ENCODE measurements around the gene SCFD2.

Gene SCFD2

DNA sequence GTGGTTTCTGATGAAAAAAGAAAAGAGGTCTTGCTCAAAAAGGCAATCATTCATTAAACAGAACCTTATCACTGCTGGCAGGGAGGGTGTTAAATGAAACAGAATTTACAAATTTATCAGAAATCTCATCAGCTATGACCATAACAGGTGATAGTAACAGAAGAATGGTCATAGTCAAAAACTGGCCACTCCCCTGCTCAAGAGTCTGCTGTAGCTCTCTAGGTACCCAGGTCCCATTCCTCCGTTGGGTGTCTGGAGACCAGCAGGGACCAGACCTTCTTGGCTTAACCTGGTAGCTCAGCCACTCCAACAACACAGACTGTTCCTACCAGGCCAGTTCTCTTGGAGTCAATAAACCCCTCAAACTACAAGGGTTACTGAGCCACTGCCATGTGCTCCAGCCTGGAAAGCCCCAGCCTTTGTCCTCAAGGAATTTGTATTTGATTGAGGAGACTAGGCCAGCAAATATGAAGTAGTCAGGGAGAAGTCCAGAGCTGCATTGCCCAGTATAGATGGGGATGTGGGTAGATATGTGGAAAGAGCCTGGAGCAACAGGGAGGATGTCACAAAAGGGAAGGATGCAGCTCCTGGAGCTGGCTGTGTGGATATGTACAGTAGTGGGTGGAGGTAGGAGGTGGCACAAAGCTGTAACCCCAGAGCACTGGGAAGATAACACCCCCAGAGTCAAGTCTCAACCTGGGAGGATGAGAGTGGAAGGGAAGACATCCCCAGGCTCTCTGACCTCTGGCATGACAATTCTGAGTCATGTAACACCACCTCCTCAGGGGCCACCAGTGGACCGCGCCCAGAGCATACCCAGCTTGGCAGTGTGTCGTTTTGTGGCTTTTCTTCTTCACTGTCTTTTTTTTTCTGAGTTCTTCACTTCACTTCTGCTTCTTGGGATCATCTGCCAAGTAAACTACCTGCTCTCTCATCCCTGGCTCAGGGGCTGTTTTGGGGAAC lies 481.9 kb downstream of the SCFD2 start:
- Histone ChIP-seq H3K4me3 (ENCODE audit: low read depth in 1 of 2, low read length in 2 of 2) (no peak overlapping the region), H2AFZ (ENCODE audit: low read depth, low read length) (no peak overlapping the region), H3K36me3 (ENCODE audit: insufficient read depth, low read length) (peaks cover 20% of the 10 kb centered on the region; the same call in 1 of the 2 replicates), H4K20me1 (ENCODE audit: insufficient read depth, low read length) (no peaks in the 10 kb centered on the region), H3K27me3 (ENCODE audit: insufficient read depth, low read length, poor library complexity) (no peaks in the 10 kb centered on the region), H3K4me1 (ENCODE audit: insufficient read depth, low read length) (peaks cover 8% of the 10 kb centered on the region), H3K27ac (ENCODE audit: low read length) (no peak overlapping the region), H3K79me2 (ENCODE audit: insufficient read depth, low read length) (no peaks in the 10 kb centered on the region), H3K9me3 (ENCODE audit: insufficient read depth, low read length, severe bottlenecking) (peaks cover 16% of the 10 kb centered on the region), H3K4me2 (ENCODE audit: insufficient read depth, low read length) (no peak overlapping the region), H3K9ac (ENCODE audit: low read depth, low read length) (no peak overlapping the region)
- TF ChIP-seq, protein P1, sequence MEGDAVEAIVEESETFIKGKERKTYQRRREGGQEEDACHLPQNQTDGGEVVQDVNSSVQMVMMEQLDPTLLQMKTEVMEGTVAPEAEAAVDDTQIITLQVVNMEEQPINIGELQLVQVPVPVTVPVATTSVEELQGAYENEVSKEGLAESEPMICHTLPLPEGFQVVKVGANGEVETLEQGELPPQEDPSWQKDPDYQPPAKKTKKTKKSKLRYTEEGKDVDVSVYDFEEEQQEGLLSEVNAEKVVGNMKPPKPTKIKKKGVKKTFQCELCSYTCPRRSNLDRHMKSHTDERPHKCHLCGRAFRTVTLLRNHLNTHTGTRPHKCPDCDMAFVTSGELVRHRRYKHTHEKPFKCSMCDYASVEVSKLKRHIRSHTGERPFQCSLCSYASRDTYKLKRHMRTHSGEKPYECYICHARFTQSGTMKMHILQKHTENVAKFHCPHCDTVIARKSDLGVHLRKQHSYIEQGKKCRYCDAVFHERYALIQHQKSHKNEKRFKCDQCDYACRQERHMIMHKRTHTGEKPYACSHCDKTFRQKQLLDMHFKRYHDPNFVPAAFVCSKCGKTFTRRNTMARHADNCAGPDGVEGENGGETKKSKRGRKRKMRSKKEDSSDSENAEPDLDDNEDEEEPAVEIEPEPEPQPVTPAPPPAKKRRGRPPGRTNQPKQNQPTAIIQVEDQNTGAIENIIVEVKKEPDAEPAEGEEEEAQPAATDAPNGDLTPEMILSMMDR (IDR thresholded peaks at IDR 0.05; ENCODE audit: borderline replicate concordance, extremely low read depth, low read length, poor library complexity, severe bottlenecking): no peak
- TF ChIP-seq EZH2 (IDR thresholded peaks at IDR 0.05; ENCODE audit: borderline replicate concordance, low read depth, low read length, severe bottlenecking): no peak
- no peak for ATAC-seq (ENCODE audit: insufficient read depth, low read depth)
- DNase-seq: no peak

DNA sequence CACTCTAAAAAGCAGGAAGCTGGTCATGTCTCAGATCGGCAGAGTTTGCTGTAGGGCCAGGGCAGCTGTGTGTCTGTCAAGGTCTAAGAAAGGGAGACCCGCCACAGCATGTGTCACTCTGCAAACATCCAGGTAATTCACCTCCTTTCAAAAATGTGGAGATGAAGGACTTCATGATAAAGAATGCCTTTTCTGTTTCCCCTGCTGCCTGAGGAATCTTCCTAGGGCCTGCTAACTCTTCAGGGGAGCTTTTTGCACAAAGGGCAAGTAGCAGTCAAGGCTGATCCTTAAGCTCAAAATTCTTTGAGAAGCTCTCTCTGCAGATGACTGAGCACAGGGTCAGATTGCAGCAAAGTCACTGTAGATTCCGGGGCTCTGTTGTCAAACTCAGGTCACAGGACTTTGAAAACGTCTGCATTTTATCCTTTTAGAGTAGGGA lies 482.7 kb downstream of the SCFD2 start:
- no peak for ATAC-seq (ENCODE audit: insufficient read depth, low read depth)
- no peak overlapping the region for H3K4me2 ChIP-seq (ENCODE audit: insufficient read depth, low read length)
- TF ChIP-seq, protein P1 (IDR thresholded peaks at IDR 0.05; ENCODE audit: borderline replicate concordance, extremely low read depth, low read length, poor library complexity, severe bottlenecking): no peak
- TF ChIP-seq EZH2 (IDR thresholded peaks at IDR 0.05; ENCODE audit: borderline replicate concordance, low read depth, low read length, severe bottlenecking): no peak

DNA sequence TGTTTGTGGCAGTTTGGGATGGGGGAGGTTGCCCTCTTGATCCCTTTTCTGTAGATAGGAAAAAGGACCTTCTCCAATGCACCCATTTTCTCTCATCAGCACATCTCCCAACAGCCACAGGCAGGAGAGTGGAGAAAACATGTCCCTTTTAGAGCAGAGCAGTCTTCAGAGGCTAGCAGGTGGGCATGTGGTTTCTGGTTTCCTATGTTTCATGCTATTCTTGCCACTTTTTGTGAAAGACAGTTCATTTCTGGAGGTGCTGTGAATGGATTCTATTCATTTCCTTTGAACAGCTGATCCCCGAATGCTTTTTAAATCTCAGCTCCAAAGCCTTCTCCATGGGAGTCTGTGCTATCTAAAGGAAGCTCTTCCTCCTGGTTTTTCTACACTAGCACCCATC lies 484.9 kb downstream of the SCFD2 start:
- H3K9ac ChIP-seq (ENCODE audit: low read depth, low read length): no peak overlapping the region
- TF ChIP-seq, protein P1 (IDR thresholded peaks at IDR 0.05; ENCODE audit: borderline replicate concordance, extremely low read depth, low read length, poor library complexity, severe bottlenecking): no peak
- TF ChIP-seq EZH2 (IDR thresholded peaks at IDR 0.05; ENCODE audit: borderline replicate concordance, low read depth, low read length, severe bottlenecking): no peak
- H4K20me1 ChIP-seq (ENCODE audit: insufficient read depth, low read length): no peaks in the 10 kb centered on the region
- no peak overlapping the region for H3K27ac ChIP-seq (ENCODE audit: low read length)
- H3K36me3 ChIP-seq (ENCODE audit: insufficient read depth, low read length): peaks cover 8% of the 10 kb centered on the region; the same call in 1 of the 2 replicates
- H3K4me3 ChIP-seq (ENCODE audit: low read depth in 1 of 2, low read length in 2 of 2): no peak overlapping the region
- no peak overlapping the region for H3K4me2 ChIP-seq (ENCODE audit: insufficient read depth, low read length)
- no peak overlapping the region for H2AFZ ChIP-seq (ENCODE audit: low read depth, low read length)
- H3K9me3 ChIP-seq (ENCODE audit: insufficient read depth, low read length, severe bottlenecking): peaks cover under 1% of the 10 kb centered on the region
- H3K4me1 ChIP-seq (ENCODE audit: insufficient read depth, low read length): peaks cover 18% of the 10 kb centered on the region
- H3K79me2 ChIP-seq (ENCODE audit: insufficient read depth, low read length): no peaks in the 10 kb centered on the region
- no peaks in the 10 kb centered on the region for H3K27me3 ChIP-seq (ENCODE audit: insufficient read depth, low read length, poor library complexity)
- peak; percentile 83 for ATAC-seq (ENCODE audit: insufficient read depth, low read depth)
- DNase-seq: peak; percentile 40

More for the DNA sequence above, 482.7 kb downstream of the SCFD2 start:
- H3K9me3 ChIP-seq (ENCODE audit: insufficient read depth, low read length, severe bottlenecking): peaks cover 16% of the 10 kb centered on the region
- no peak overlapping the region for H3K4me3 ChIP-seq (ENCODE audit: low read depth in 1 of 2, low read length in 2 of 2)
- no peaks in the 10 kb centered on the region for H3K79me2 ChIP-seq (ENCODE audit: insufficient read depth, low read length)
- no peaks in the 10 kb centered on the region for H4K20me1 ChIP-seq (ENCODE audit: insufficient read depth, low read length)
- H2AFZ ChIP-seq (ENCODE audit: low read depth, low read length): no peak overlapping the region
- no peak for DNase-seq
- peaks cover 17% of the 10 kb centered on the region; the same call in 1 of the 2 replicates for H3K36me3 ChIP-seq (ENCODE audit: insufficient read depth, low read length)
- H3K27ac ChIP-seq (ENCODE audit: low read length): no peak overlapping the region
- H3K9ac ChIP-seq (ENCODE audit: low read depth, low read length): no peak overlapping the region
- H3K27me3 ChIP-seq (ENCODE audit: insufficient read depth, low read length, poor library complexity): no peaks in the 10 kb centered on the region
- peaks cover 8% of the 10 kb centered on the region for H3K4me1 ChIP-seq (ENCODE audit: insufficient read depth, low read length)

Measured in DND-41 (cell line).